GM19395 (cell line): ENCODE results near the gene OR52J3.
A peak's percentile ranks its signal among the peaks of the same experiment; 100 is the strongest.
"Not testable (repeated sequence)": the region's sequence is repeated elsewhere in the genome, so short reads cannot be mapped to it uniquely, and the experiment has no call there.

Source experiments
- ATAC-seq: cut with Tn5 transposase; IDR thresholded peaks from one replicate; pipeline ENCODE4 v1.9.1; 2021; ENCODE audit warnings: mild to moderate bottlenecking, moderate library complexity; ENCODE audit not compliant: unreplicated experiment

OR52J3 gene

GRCh38 chr11:5046226-5046625, at the start of gene OR52J3:
Gene OR52J3, plus strand, starts transcription at chr11:5046526. Its CDS starts 0 bp downstream, at chr11:5046526.
- no peak for ATAC-seq

- ATAC-seq, result peak; percentile 71
Observed at GRCh38 chr11:5004424-5005274, 41.7 kb upstream of the OR52J3 start.

- no peak for ATAC-seq
Observed at GRCh38 chr11:5007561-5007960, 38.8 kb upstream of the OR52J3 start.

- ATAC-seq, result no peak
Observed at GRCh38 chr11:5011254-5011653, 35.1 kb upstream of the OR52J3 start.

GRCh38 chr11:5013012-5013411, 33.3 kb upstream of the OR52J3 start:
- no peak for ATAC-seq

- ATAC-seq, result no peak
Observed at GRCh38 chr11:5021996-5022395, 24.3 kb upstream of the OR52J3 start.

- no peak for ATAC-seq
Observed at GRCh38 chr11:5036669-5037068, 9.7 kb upstream of the OR52J3 start.

GRCh38 chr11:5037926-5038325, 8.4 kb upstream of the OR52J3 start:
- ATAC-seq, result no peak

GRCh38 chr11:5038341-5038740, 8.0 kb upstream of the OR52J3 start:
- no peak for ATAC-seq

- ATAC-seq, result no peak
Observed at GRCh38 chr11:5040876-5041275, 5.5 kb upstream of the OR52J3 start.

- no peak for ATAC-seq
Observed at GRCh38 chr11:5042091-5042490, 4.2 kb upstream of the OR52J3 start.

- ATAC-seq, result no peak
Observed at GRCh38 chr11:5043380-5043779, 2.9 kb upstream of the OR52J3 start.

- ATAC-seq, result no peak
Observed at GRCh38 chr11:5046754-5047330, 516 bp downstream of the OR52J3 start.

- not testable (repeated sequence) for ATAC-seq
Observed at GRCh38 chr11:5058679-5059078, 12.4 kb downstream of the OR52J3 start.

GRCh38 chr11:5059391-5059790, 13.1 kb downstream of the OR52J3 start, which contains the start of gene OR52E2:
Gene OR52E2, minus strand, starts transcription at chr11:5059627. Its CDS starts 0 bp downstream, at chr11:5059627.
- no peak for ATAC-seq

- no peak for ATAC-seq
Observed at GRCh38 chr11:5065027-5065426, 18.7 kb downstream of the OR52J3 start.

- no peak for ATAC-seq
Observed at GRCh38 chr11:5069272-5069671, 22.9 kb downstream of the OR52J3 start, which contains the start of gene OR52E1. Gene OR52E1, plus strand, starts transcription at chr11:5069572.

- no peak for ATAC-seq
Observed at GRCh38 chr11:5071799-5072198, 25.5 kb downstream of the OR52J3 start.

GRCh38 chr11:5081405-5081804, 35.1 kb downstream of the OR52J3 start:
- ATAC-seq, result no peak

GRCh38 chr11:5083602-5084001, 37.3 kb downstream of the OR52J3 start:
- ATAC-seq, result no peak

GRCh38 chr11:5088556-5088955, 42.2 kb downstream of the OR52J3 start:
- ATAC-seq, result no peak

GRCh38 chr11:5090668-5091067, 44.3 kb downstream of the OR52J3 start:
- no peak for ATAC-seq
